ENCODE results near the gene RAD52. TPM values are rescaled to one million over a fixed set of nuclear protein-coding genes. Genes with fewer than 3 reads are reported as not detected.

Gene RAD52
- polyA plus RNA-seq, 1 donor from 2014 or later = 25.5 TPM

DNA sequence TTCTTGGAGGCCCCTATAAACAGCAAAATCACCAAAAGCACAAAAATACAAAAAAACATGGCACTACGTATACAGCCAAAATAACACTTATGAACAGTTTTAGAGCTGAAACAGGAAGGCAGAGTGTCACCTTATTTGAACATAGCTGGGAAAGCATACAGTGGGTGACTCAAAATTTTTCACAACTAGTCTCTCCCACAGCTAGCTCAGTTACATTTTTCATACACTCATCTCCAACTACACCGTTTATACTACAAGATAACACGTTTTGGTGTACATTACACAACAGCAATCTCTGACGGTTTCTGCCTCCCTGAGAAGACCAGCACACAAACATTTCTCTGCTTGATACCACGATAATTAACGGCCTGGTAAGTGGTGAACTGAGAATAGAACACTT lies 2.9 kb downstream of the RAD52 start:
- TF ChIP-seq, protein P1, sequence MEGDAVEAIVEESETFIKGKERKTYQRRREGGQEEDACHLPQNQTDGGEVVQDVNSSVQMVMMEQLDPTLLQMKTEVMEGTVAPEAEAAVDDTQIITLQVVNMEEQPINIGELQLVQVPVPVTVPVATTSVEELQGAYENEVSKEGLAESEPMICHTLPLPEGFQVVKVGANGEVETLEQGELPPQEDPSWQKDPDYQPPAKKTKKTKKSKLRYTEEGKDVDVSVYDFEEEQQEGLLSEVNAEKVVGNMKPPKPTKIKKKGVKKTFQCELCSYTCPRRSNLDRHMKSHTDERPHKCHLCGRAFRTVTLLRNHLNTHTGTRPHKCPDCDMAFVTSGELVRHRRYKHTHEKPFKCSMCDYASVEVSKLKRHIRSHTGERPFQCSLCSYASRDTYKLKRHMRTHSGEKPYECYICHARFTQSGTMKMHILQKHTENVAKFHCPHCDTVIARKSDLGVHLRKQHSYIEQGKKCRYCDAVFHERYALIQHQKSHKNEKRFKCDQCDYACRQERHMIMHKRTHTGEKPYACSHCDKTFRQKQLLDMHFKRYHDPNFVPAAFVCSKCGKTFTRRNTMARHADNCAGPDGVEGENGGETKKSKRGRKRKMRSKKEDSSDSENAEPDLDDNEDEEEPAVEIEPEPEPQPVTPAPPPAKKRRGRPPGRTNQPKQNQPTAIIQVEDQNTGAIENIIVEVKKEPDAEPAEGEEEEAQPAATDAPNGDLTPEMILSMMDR (IDR thresholded peaks at IDR 0.05; ENCODE audit: poor library complexity, severe bottlenecking) = no peak
- TF ChIP-seq TAF1 (IDR thresholded peaks at IDR 0.05; ENCODE audit: low read depth) (no peak), EZH2 (IDR thresholded peaks at IDR 0.05; ENCODE audit: borderline replicate concordance, insufficient read depth, low read length, poor library complexity, severe bottlenecking) (no peak), RAD21 (conservative IDR thresholded peaks at IDR 0.05) (no peak), EP300 (conservative IDR thresholded peaks at IDR 0.05; ENCODE audit: poor library complexity, severe bottlenecking) (no peak), POLR2AphosphoS5 (IDR thresholded peaks at IDR 0.05) (no peak)
- Histone ChIP-seq H4K20me1 (ENCODE audit: insufficient read depth) (no peaks in the 10 kb centered on the region), H3F3A (ENCODE audit: insufficient read depth, low read length, poor library complexity, severe bottlenecking) (peaks cover 9% of the 10 kb centered on the region), H3K4me3 (ENCODE audit: low read length) (no peak overlapping the region), H2AFZ (ENCODE audit: low read depth, low read length) (no peak overlapping the region), H3K27ac (ENCODE audit: low read length) (no peak overlapping the region), H3K27me3 (ENCODE audit: insufficient read depth, low read depth, low read length) (no peaks in the 10 kb centered on the region), H3K9me2 (ENCODE audit: insufficient read depth, low read length) (no peaks in the 10 kb centered on the region), H3K9me3 (ENCODE audit: low read length) (no peaks in the 10 kb centered on the region), H3K9ac (ENCODE audit: low read length) (no peak overlapping the region), H3K4me2 (ENCODE audit: low read length) (no peak overlapping the region), H3K79me2 (replicated peaks; ENCODE audit: insufficient read depth, low read length) (peaks cover 20% of the 10 kb centered on the region), H3K36me3 (ENCODE audit: insufficient read depth, low read length) (no peaks in the 10 kb centered on the region)

DNA sequence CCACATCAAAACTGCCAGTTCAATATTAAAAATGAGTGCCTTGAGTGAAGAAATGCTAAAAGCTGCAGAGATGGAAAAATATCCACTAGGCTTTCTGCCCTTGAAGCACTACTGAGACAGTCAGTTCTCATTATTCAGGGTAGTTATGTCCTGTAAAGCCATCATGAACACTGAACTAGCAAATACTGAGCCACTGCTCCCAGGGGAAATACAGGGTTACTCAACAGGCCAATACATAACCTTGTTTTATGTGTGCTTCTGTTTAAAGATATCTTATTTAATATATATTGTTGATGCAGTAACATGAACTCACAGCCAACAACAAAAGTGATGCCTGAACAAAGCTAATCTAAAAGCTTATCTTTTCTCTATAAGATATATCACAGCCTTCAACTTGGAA lies 3.3 kb downstream of the RAD52 start:
- H3K4me2 ChIP-seq (ENCODE audit: low read length) = no peak overlapping the region
- no peak overlapping the region for H3K9ac ChIP-seq (ENCODE audit: low read length)
- peaks cover 20% of the 10 kb centered on the region for H3K79me2 ChIP-seq (replicated peaks; ENCODE audit: insufficient read depth, low read length)
- H3K27ac ChIP-seq (ENCODE audit: low read length) = no peak overlapping the region
- no peaks in the 10 kb centered on the region for H3K36me3 ChIP-seq (ENCODE audit: insufficient read depth, low read length)
- H3K27me3 ChIP-seq (ENCODE audit: insufficient read depth, low read depth, low read length) = no peaks in the 10 kb centered on the region
- no peak overlapping the region for H2AFZ ChIP-seq (ENCODE audit: low read depth, low read length)
- no peaks in the 10 kb centered on the region for H4K20me1 ChIP-seq (ENCODE audit: insufficient read depth)
- no peaks in the 10 kb centered on the region for H3K9me2 ChIP-seq (ENCODE audit: insufficient read depth, low read length)
- TF ChIP-seq, protein P1 (IDR thresholded peaks at IDR 0.05; ENCODE audit: poor library complexity, severe bottlenecking) = no peak
- H3F3A ChIP-seq (ENCODE audit: insufficient read depth, low read length, poor library complexity, severe bottlenecking) = peaks cover 9% of the 10 kb centered on the region
- no peak overlapping the region for H3K4me3 ChIP-seq (ENCODE audit: low read length)
- H3K9me3 ChIP-seq (ENCODE audit: low read length) = no peaks in the 10 kb centered on the region

DNA sequence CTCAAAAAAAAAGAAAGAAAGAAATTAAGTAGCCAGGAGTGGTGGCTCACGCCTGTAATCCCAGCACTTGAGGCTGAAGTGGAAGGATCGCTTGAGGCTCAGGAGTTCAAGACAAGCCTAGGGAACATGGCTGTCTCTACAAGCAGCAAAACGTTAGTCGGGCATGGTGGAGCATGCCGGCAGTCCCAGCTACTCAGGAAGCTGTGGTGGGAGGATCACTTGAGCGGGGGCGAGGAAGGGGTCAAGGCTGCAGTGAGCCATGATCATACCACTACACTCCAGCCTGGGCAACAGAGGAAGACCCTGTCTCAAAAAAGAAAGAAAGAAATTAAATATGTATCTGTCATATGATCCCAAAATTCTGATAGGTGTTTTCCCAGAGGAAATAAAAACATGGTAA lies 5.3 kb downstream of the RAD52 start:
- Histone ChIP-seq H3K79me2 (replicated peaks; ENCODE audit: insufficient read depth, low read length) (peaks cover 23% of the 10 kb centered on the region), H3F3A (ENCODE audit: insufficient read depth, low read length, poor library complexity, severe bottlenecking) (peaks cover 6% of the 10 kb centered on the region), H4K20me1 (ENCODE audit: insufficient read depth) (no peaks in the 10 kb centered on the region), H3K9ac (ENCODE audit: low read length) (no peak overlapping the region), H3K4me2 (ENCODE audit: low read length) (no peak overlapping the region), H3K9me2 (ENCODE audit: insufficient read depth, low read length) (no peaks in the 10 kb centered on the region), H2AFZ (ENCODE audit: low read depth, low read length) (no peak overlapping the region), H3K36me3 (ENCODE audit: insufficient read depth, low read length) (no peaks in the 10 kb centered on the region), H3K27ac (ENCODE audit: low read length) (no peak overlapping the region), H3K27me3 (ENCODE audit: insufficient read depth, low read depth, low read length) (no peaks in the 10 kb centered on the region), H3K4me3 (ENCODE audit: low read length) (no peak overlapping the region), H3K9me3 (ENCODE audit: low read length) (no peaks in the 10 kb centered on the region)
- TF ChIP-seq EZH2 (IDR thresholded peaks at IDR 0.05; ENCODE audit: borderline replicate concordance, insufficient read depth, low read length, poor library complexity, severe bottlenecking) = no peak
- no peak for TF ChIP-seq TAF1 (IDR thresholded peaks at IDR 0.05; ENCODE audit: low read depth)
- no peak for TF ChIP-seq POLR2AphosphoS5 (IDR thresholded peaks at IDR 0.05)
- TF ChIP-seq MXI1 (conservative IDR thresholded peaks at IDR 0.05; ENCODE audit: poor library complexity, severe bottlenecking) = no peak
- TF ChIP-seq, protein P2, sequence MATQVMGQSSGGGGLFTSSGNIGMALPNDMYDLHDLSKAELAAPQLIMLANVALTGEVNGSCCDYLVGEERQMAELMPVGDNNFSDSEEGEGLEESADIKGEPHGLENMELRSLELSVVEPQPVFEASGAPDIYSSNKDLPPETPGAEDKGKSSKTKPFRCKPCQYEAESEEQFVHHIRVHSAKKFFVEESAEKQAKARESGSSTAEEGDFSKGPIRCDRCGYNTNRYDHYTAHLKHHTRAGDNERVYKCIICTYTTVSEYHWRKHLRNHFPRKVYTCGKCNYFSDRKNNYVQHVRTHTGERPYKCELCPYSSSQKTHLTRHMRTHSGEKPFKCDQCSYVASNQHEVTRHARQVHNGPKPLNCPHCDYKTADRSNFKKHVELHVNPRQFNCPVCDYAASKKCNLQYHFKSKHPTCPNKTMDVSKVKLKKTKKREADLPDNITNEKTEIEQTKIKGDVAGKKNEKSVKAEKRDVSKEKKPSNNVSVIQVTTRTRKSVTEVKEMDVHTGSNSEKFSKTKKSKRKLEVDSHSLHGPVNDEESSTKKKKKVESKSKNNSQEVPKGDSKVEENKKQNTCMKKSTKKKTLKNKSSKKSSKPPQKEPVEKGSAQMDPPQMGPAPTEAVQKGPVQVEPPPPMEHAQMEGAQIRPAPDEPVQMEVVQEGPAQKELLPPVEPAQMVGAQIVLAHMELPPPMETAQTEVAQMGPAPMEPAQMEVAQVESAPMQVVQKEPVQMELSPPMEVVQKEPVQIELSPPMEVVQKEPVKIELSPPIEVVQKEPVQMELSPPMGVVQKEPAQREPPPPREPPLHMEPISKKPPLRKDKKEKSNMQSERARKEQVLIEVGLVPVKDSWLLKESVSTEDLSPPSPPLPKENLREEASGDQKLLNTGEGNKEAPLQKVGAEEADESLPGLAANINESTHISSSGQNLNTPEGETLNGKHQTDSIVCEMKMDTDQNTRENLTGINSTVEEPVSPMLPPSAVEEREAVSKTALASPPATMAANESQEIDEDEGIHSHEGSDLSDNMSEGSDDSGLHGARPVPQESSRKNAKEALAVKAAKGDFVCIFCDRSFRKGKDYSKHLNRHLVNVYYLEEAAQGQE (IDR thresholded peaks at IDR 0.05; ENCODE audit: borderline replicate concordance) = no peak
- no peak for TF ChIP-seq EP300 (conservative IDR thresholded peaks at IDR 0.05; ENCODE audit: poor library complexity, severe bottlenecking)
- TF ChIP-seq, protein P1 (IDR thresholded peaks at IDR 0.05; ENCODE audit: poor library complexity, severe bottlenecking) = no peak
- TF ChIP-seq RAD21 (conservative IDR thresholded peaks at IDR 0.05) = no peak

Measured in neural cell (in vitro differentiated cells).